RWPE1 (cell line): Measurements from ENCODE around the gene PDE4D.

Experiments used
- CTCF ChIA-PET: fragments of 350-600 bp; sonication (Branson Sonifier 250); formaldehyde crosslinking; extraction: SDS; loops from one replicate; lab custom pipeline; 2021; lab: Yijun Ruan, JAX
- POLR2A ChIA-PET: fragments of 400-600 bp; formaldehyde crosslinking; extraction: SDS; loops from one replicate; lab custom pipeline; 2020; ENCODE audit warnings: antibody characterized with exemption; ENCODE audit not compliant: low non-redundant PET; lab: Yijun Ruan, JAX
- DNase-seq: peaks from one replicate; pipeline ENCODE4 v3.0.0; 2012; ENCODE audit warnings: low spot score
- H3K27ac ChIP-seq: fragments of 450-650 bp; 2 replicates; pipeline ENCODE4 v1.5.1; 2017
- TF ChIP-seq, protein P1 (sequence below): fragments of 450-650 bp; conservative IDR thresholded peaks from 2 replicates; pipeline ENCODE4 v1.5.1; 2017; ENCODE audit warnings: low read depth, mild to moderate bottlenecking

The PDE4D gene

DNA sequence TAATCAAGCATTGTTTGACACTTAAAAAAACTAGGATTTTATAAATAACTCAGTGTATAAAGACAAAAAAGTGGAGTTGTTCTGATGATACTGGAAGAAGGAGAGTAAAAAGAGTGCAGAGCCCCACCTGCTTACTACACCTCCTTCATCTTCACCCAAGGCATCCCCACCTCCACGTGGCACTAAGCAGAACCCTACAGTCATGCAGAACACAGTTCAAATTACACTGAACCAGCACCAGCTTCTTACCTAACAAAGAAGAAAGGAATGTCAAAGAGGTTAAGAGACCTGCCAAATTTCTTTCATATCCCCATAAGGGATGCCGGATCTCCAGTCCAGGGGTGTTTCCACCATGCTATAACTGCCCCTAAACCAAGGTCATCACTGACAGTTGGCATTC is 55.5 kb downstream of the PDE4D start:
- ChIA-PET CTCF (no interaction called here), POLR2A (no interaction called here)
- TF ChIP-seq, protein P1, sequence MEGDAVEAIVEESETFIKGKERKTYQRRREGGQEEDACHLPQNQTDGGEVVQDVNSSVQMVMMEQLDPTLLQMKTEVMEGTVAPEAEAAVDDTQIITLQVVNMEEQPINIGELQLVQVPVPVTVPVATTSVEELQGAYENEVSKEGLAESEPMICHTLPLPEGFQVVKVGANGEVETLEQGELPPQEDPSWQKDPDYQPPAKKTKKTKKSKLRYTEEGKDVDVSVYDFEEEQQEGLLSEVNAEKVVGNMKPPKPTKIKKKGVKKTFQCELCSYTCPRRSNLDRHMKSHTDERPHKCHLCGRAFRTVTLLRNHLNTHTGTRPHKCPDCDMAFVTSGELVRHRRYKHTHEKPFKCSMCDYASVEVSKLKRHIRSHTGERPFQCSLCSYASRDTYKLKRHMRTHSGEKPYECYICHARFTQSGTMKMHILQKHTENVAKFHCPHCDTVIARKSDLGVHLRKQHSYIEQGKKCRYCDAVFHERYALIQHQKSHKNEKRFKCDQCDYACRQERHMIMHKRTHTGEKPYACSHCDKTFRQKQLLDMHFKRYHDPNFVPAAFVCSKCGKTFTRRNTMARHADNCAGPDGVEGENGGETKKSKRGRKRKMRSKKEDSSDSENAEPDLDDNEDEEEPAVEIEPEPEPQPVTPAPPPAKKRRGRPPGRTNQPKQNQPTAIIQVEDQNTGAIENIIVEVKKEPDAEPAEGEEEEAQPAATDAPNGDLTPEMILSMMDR = no peak
- no peak overlapping the region for H3K27ac ChIP-seq
- no peak for DNase-seq

DNA sequence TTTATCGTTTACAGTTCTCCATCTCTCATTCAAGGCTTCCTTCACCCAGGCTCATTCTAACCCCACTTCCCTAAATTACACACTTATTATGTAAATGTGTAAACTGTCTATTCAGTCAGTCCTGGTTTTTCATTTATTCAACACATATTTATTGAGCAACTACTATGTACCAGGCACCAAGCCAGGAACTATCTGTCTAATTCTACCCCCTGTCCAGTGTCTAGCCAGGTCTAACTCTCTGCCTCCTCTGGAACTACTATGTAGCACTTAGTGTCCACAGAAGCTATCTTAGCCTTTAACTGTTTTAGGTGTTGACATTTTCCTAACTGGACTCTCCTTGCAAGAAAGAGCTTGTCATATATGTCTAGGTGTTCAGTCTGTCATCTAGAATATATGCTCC is 56.5 kb downstream of the PDE4D start:
- no peak overlapping the region for H3K27ac ChIP-seq
- no peak for DNase-seq
- POLR2A ChIA-PET = no interaction called here
- CTCF ChIA-PET = no interaction called here
- TF ChIP-seq, protein P1 = no peak

DNA sequence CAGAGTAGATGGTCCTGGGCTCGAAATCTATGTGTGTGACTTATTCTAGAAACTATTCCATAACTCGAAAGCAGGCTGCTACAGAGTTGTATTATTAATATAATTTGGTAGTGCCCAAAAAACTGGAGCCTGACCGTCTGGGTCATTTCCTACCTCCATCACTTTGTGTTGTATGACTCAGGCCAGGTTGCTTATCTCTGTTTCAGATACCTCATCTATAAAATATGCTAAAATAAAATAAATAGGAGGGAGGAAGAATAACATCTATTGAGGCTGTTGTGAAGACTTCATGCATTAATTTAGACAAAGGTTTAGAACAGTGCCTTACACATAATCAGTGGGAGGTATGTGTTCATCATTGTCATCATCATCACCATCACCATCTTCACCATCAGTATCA is 57.7 kb downstream of the PDE4D start:
- DNase-seq = no peak
- ChIA-PET POLR2A (no interaction called here), CTCF (no interaction called here)
- H3K27ac ChIP-seq = no peak overlapping the region
- TF ChIP-seq, protein P1 = no peak

DNA sequence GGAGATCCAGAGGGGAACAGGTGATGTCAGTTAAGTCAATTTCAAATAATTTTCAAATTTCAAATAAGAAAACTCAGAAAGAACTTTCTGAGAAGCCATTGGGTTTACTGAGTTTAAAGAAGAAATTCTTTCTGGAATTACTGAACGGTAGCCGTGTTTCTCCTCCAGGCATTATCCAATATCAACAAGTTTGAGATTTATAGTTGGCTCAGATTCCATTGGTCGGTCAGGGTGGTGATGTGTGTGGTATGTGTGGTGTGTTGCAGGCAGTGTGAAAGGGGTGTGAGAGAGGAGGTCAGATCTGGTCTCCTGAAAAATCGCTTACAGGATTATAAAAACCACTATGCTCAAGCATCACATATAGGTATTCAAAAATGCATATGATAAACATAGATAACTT is 60.1 kb downstream of the PDE4D start:
- POLR2A ChIA-PET = no interaction called here
- TF ChIP-seq, protein P1 = no peak
- DNase-seq = no peak
- CTCF ChIA-PET = no interaction called here
- no peak overlapping the region for H3K27ac ChIP-seq

DNA sequence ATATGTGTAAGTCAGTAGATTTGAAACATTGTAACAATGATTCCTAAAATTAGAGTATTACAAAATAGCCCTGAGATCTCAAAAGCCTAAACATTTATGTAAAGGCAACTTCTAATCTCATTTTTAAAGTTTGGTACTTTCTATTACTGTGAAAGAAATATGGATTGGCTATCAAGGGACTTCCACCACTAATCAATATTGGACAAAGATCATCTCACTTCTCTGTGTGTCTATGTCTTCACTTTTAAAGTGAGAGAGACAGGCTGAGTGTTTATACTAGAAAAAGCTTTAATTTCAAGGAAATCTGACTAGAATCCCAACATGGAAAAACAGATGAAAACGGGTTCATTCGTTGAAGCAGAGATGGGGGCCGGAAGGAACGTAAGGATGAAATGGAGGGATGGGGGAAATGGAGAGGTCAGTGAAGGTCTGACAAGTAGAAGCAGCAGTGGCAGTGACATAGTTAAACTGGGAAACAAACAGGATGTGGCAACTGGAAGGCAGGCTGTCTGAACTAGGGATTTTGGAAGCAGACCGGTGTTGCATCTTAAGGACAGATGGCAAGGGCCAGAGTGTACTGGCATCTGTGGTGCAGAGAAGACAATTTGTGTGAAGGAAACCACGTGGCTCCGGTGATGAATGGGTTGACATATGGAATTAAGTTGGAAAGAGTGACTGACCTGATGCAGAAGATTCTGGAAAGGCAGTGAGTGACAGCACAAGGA is 60.8 kb downstream of the PDE4D start:
- TF ChIP-seq, protein P1 = no peak
- CTCF ChIA-PET = interaction anchor here (0.6 kb wide), 1 partner anchor 419 kb away, joined by 3 read pairs; no protein-coding TSS in a partner anchor
- no peak overlapping the region for H3K27ac ChIP-seq
- POLR2A ChIA-PET = no interaction called here
- no peak for DNase-seq

DNA sequence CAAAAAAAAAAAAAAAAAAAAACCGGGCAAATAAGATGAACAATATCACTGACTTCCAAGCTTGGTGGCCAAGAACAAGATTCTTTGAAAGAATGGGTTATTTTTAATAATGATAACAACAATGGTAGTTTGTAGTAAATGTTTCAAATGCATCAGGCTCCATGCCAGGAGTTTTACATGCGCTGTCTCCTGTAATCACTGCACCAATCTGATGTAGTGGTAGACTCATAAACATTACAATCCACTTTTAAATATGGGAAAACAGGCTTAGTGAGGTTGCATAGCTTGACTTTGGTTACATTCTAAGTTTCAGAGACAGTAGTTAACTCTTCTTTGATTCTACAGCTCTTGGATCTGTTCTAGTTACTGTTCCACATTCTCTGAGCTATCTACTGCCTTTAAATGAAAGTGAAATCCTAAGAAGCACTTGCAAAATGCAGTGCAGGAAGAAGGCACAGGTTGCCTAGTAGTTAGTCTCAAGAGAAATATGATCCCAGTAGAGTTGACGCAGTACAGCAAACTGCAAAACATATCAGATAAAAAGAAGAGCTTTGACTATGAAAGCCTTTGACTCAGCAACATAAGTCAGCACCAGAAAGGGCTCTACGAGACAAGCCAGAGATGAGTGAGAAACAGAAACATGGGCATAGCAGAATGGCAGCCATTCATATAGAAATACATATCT is 62.1 kb downstream of the PDE4D start:
- CTCF ChIA-PET = interaction anchor here (0.6 to 1.0 kb wide), 3 partner anchors 21 to 1766 kb away, joined by 3 to 4 read pairs (median 3); no protein-coding TSS in a partner anchor
- POLR2A ChIA-PET = no interaction called here
- no peak for DNase-seq
- H3K27ac ChIP-seq = no peak overlapping the region
- TF ChIP-seq, protein P1 = no peak
